Mesothelial cell of epicardium (in vitro differentiated cells): ENCODE data around the gene TCP11. TPM values are rescaled to one million over a fixed set of nuclear protein-coding genes. Genes with fewer than 3 reads are reported as not detected.

ENCODE experiments used
- DNase-seq, 2 experiments: peaks; one replicate each; pipeline ENCODE4 v3.0.0; 2021; ENCODE audit warnings: low spot score in 2 of 2; ENCODE audit not compliant: unreplicated experiment in 2 of 2
- H3K27ac Mint-ChIP-seq: 2 replicates; pipeline ENCODE4 v1.8.0; 2021; ENCODE audit warnings: mixed read lengths
- H3K27me3 Mint-ChIP-seq: 2 replicates; pipeline ENCODE4 v1.8.0; 2021; ENCODE audit warnings: low read depth, mixed read lengths
- H3K36me3 Mint-ChIP-seq: 2 replicates; pipeline ENCODE4 v1.8.0; 2021; ENCODE audit warnings: mixed read lengths
- H3K4me1 Mint-ChIP-seq: 2 replicates; pipeline ENCODE4 v1.8.0; 2021; ENCODE audit warnings: mixed read lengths
- H3K4me3 Mint-ChIP-seq: 2 replicates; pipeline ENCODE4 v1.8.0; 2021; ENCODE audit warnings: mild to moderate bottlenecking, moderate library complexity, mixed read lengths
- H3K9me3 Mint-ChIP-seq: 2 replicates; pipeline ENCODE4 v1.8.0; 2021; ENCODE audit warnings: mixed read lengths
- total RNA-seq: library from RNA; stranded (reverse); gene quantifications from 3 replicates; pipeline ENCODE4 v1.2.1, GENCODE V29; 2021
- TF ChIP-seq, protein P1 (sequence below): fragments of 200-600 bp; sonication (generic); IDR thresholded peaks from one replicate; pipeline ENCODE4 v1.5.0; 2021; ENCODE audit warnings: antibody characterized with exemption; ENCODE audit not compliant: unreplicated experiment

The TCP11 gene
- total RNA-seq, 1 donor from 2014 or later: 0.20 TPM

DNA sequence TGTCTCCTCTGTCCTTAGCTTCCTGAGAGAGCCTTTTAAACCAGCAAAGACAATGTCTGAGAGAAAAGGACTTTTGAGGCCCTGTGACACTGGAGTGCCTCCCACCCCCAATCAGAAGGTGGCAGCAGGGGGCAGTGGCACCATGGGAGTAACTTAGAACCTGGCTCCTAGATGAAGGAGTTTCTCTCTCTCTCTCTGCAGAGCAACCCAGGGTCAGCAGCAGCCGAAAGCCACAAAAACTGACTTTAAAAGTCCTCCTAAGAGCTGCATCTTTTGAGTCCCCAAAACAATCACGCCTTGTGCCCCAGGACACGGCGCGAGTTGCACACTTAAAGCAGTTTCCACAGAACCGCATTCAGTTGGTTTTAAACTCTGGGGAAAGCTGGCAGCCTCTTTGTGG, 5.3 kb upstream of the TCP11 start:
- H3K27me3 Mint-ChIP-seq: no peaks in the 10 kb centered on the region
- TF ChIP-seq, protein P1, sequence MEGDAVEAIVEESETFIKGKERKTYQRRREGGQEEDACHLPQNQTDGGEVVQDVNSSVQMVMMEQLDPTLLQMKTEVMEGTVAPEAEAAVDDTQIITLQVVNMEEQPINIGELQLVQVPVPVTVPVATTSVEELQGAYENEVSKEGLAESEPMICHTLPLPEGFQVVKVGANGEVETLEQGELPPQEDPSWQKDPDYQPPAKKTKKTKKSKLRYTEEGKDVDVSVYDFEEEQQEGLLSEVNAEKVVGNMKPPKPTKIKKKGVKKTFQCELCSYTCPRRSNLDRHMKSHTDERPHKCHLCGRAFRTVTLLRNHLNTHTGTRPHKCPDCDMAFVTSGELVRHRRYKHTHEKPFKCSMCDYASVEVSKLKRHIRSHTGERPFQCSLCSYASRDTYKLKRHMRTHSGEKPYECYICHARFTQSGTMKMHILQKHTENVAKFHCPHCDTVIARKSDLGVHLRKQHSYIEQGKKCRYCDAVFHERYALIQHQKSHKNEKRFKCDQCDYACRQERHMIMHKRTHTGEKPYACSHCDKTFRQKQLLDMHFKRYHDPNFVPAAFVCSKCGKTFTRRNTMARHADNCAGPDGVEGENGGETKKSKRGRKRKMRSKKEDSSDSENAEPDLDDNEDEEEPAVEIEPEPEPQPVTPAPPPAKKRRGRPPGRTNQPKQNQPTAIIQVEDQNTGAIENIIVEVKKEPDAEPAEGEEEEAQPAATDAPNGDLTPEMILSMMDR: no peak
- no peak for DNase-seq
- no peak overlapping the region for H3K4me3 Mint-ChIP-seq
- H3K4me1 Mint-ChIP-seq: peaks cover 50% of the 10 kb centered on the region
- no peaks in the 10 kb centered on the region for H3K36me3 Mint-ChIP-seq
- no peaks in the 10 kb centered on the region for H3K9me3 Mint-ChIP-seq
- H3K27ac Mint-ChIP-seq: peak overlapping the region; percentile 69

DNA sequence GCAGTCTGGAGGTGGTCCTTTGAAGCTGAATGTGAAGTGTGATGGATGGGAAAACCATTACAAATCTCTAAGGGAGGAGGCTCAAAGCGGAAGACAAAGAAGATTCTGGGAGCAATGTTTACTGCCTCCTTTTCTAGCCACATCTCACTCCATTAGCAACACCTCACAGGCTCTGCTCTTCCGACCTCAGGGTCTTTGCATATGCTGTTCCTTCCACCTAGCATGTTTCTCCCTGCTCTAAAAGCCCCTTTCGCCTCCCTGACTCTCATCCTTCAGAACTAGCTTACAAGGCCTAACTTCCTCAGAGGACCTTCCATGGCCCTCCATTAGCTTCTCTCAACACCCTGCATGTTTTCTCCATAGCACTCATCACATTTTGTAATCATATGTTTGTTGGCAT, 4.6 kb upstream of the TCP11 start:
- no peak for DNase-seq
- Mint-ChIP-seq H3K27me3 (no peaks in the 10 kb centered on the region), H3K9me3 (no peaks in the 10 kb centered on the region), H3K36me3 (no peaks in the 10 kb centered on the region), H3K4me3 (no peak overlapping the region), H3K27ac (peak overlapping the region; percentile 69), H3K4me1 (peaks cover 50% of the 10 kb centered on the region)
- TF ChIP-seq, protein P1: no peak

DNA sequence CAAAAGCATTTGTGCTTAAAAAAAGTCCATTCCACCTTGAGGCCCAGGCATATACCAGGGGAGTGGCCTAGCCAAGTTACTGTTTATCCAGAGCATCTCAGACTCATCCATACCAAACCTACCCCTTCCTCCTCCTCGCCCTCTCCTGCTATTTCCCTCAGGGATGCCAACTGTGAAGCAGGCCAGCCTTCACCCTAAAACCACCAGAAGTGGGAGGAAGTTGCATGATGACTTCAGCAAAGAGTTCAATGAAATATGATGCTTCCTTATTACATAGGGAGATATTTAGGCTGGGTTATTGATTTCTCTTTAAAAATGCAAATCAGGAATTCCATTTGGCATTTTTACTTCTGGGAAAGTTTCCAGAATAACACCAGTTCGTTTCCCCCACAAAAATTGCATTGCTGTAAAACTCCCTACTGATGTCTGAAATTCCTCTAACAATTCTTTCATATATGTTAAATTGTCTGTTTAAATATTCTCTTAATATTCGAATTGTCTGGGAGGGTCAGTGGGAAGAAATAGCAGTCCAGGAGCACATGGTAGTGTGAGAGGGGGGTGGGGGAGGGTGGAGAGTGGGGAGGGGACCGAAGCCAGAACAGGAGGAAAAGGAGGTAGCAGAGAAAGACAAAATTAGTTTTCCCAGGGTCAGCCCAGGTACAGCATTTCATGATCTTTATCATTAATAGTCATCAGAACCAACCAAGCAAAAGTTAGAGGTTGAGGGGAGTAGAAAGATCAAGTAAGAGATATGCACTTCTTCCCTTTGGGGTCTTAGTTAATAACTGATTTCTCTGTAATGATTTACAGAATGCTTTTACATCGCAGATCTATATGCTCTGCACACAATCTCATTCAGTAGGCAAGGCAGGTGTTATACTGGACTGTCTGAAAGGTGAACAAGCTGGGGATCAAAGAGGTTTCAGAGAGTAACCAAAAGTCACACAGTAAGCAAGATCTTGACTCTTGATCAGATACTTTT, 1.7 kb upstream of the TCP11 start:
- TF ChIP-seq, protein P1: no peak
- no peaks in the 10 kb centered on the region for H3K36me3 Mint-ChIP-seq
- DNase-seq: no peak

DNA sequence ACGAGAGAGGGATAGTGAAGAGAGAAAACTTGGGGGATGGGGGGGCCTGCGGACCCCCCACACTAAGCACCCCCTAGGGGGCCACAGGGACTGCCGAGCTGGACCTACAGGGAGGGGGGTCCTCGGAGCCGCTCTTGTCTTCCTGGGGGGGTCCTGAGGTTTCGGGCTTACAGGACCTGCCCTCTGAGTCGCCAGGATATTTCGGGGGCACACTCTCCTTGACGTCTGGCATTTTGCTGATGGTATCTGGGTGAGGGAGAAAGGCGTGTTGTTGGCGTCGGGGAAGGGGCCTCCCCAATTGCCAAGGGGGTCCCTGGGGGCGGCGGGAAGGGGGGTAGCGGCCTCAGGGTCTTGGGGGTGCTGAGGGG, 516 bp downstream of the TCP11 start:
- DNase-seq: no peak
- TF ChIP-seq, protein P1: no peak
- Mint-ChIP-seq H3K4me1 (peaks cover 20% of the 10 kb centered on the region), H3K27ac (no peak overlapping the region), H3K27me3 (no peaks in the 10 kb centered on the region), H3K9me3 (no peaks in the 10 kb centered on the region), H3K36me3 (no peaks in the 10 kb centered on the region), H3K4me3 (no peak overlapping the region)

More for the DNA sequence above, 1.7 kb upstream of the TCP11 start:
- Mint-ChIP-seq H3K27me3 (no peaks in the 10 kb centered on the region), H3K4me1 (peaks cover 39% of the 10 kb centered on the region), H3K4me3 (no peak overlapping the region), H3K27ac (peak overlapping the region; percentile 66), H3K9me3 (no peaks in the 10 kb centered on the region)

DNA sequence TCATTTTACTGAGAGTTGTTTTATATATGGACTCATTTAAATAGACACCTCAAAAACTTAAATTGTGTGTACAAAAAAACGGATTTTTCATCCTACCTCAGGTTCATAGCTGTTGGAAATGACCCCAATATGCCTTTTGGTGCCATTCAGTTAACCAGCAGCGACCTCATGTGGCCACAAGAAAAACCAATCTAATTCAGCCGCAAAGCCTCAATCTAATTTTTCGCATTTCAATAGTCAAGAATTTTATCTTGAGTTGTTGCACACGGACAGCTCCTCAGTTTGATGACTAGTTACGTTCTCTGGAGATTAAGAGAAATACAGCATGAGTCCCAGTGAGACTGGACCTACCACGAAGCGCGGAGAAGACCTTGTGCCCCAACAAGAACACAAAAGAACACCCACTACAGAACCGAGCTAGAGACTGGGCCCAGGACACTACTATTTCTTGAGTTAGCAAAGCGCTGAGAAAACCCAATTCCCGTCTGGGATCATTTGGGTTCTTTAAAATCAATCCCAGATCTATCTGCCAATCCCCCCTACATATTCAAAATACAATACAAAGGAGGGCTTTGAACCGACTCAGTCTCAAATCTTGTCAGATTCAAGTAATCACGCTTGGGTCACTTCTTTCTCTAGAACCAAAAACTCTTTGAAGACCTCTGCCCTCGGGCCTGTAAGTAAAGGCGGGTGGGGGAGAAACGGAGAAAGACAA, 1.1 kb downstream of the TCP11 start:
- Mint-ChIP-seq H3K27ac (peak overlapping the region; percentile 9), H3K4me1 (peaks cover 15% of the 10 kb centered on the region), H3K4me3 (no peak overlapping the region), H3K27me3 (no peaks in the 10 kb centered on the region), H3K9me3 (no peaks in the 10 kb centered on the region), H3K36me3 (no peaks in the 10 kb centered on the region)
- peak in 1 of 2 experiments; percentile 54 for DNase-seq
- TF ChIP-seq, protein P1: peak; percentile 73
